ENCODE results near the gene NAA10.

NAA10 gene

DNA sequence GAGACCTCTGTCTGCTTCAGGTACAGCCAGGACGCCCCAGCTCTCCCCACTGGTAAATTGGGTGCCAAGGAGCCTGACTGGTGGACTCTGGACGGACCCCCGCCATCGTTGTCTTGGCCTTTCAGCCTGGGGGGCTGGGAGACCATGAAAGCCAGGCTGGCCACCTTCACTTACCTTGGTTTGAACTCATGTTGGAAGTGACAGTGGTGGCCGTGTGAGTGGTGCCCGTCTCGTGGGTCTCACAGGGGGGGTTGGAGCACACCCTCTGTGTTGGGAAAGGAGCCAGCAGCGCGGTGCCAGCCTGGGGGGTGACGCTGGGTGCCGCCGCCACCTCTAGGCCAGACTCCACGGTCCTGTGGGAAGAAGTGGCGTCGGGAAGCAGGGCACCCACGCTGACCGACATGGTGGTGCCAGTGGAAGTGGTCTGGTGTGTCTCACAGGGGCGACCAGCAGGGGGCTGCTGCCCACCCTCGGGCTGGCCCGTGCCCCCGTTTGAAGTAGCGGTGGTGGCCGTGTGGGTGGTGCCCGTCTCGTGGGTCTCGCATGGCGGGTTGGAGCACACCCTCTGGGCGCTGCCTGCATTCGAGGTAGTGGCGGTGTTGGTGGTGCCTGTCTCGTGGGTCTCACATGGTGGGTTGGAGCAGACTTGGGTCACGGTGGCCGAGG is 19.2 kb upstream of the NAA10 start:
- Histone ChIP-seq H2AFZ (no peak overlapping the region), H3K27me3 (ENCODE audit: control insufficient read depth, insufficient read depth, low read length) (no peaks in the 10 kb centered on the region), H3K4me2 (ENCODE audit: low read length) (no peak overlapping the region), H3K36me3 (ENCODE audit: control insufficient read depth, insufficient read depth, low read length) (no peaks in the 10 kb centered on the region), H3K9ac (no peak overlapping the region), H3K4me3 (ENCODE audit: low read depth, low read length) (no peak overlapping the region), H3K4me1 (no peaks in the 10 kb centered on the region), H3K27ac (no peak overlapping the region), H3K9me3 (ENCODE audit: control insufficient read depth, low read length) (no peaks in the 10 kb centered on the region), H3K79me2 (no peaks in the 10 kb centered on the region)
- no peak for TF ChIP-seq CTCF (IDR thresholded peaks at IDR 0.05)

DNA sequence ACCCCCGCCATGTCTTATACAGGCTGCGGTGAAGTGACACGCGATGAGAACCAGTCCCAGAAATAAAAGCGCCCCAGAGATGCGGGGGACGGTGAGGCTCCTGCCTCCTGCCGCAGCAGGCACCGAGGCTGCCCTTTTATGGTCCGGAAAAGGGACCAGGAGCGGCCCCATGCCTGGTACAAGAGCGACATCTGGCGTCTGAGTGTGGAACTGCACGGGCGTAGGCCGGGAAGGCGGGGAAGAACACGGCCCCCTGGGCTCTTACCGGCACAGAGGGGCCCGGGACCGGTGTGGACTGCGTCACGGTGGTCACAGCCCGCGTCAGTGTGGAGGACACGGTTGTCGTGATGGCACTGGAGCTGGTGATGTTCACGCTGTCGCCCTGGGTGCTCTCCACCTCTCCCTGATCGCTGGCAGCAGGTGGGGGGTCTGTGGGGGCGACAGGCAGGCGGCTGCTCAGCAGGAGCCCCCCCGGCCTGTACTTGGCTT is 18.5 kb upstream of the NAA10 start:
- no peaks in the 10 kb centered on the region for H3K9me3 ChIP-seq (ENCODE audit: control insufficient read depth, low read length)
- no peak overlapping the region for H2AFZ ChIP-seq
- peak; percentile 95 for TF ChIP-seq CTCF (IDR thresholded peaks at IDR 0.05)
- H3K4me2 ChIP-seq (ENCODE audit: low read length) = no peak overlapping the region
- no peaks in the 10 kb centered on the region for H3K27me3 ChIP-seq (ENCODE audit: control insufficient read depth, insufficient read depth, low read length)
- no peak overlapping the region for H3K9ac ChIP-seq
- H3K36me3 ChIP-seq (ENCODE audit: control insufficient read depth, insufficient read depth, low read length) = no peaks in the 10 kb centered on the region
- no peak overlapping the region for H3K4me3 ChIP-seq (ENCODE audit: low read depth, low read length)
- H3K79me2 ChIP-seq = no peaks in the 10 kb centered on the region
- no peaks in the 10 kb centered on the region for H3K4me1 ChIP-seq
- H3K27ac ChIP-seq = no peak overlapping the region

DNA sequence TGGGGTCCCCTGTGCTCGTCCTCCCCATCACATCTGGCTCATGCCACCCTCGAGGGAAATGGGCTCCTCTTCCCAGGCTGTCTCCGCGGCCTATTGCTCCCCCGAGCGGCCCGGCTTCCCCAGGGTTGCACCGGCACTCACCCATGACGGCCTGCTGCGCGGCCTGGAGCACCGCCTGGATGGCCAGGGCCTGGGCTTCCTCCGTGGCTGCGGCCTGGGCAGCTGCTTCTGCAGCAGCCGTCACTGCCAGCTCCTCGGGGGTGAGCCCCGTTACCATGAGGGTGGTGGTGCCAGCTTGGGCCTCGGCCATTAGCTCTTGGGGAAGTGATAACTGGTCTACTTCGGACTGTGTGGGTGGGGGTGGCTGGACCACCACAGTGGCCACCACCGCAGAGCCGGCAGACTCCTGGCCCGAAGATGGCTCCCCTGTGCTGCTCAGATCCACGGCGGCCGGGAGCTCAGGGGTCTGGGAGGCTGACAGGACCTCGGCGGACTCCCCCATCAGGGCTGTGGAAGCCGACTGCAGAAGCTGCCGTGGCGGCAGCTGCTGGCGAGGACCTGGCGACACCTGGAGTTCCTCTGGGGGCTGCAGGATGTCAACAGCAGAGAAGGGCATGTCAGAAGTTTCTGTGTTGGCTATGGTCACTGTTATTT is 17.7 kb upstream of the NAA10 start:
- Histone ChIP-seq H3K36me3 (ENCODE audit: control insufficient read depth, insufficient read depth, low read length) (no peaks in the 10 kb centered on the region), H3K4me2 (ENCODE audit: low read length) (no peak overlapping the region)

GRCh38 chrX:153951683-153952372 is 17.0 kb upstream of the NAA10 start:
- Histone ChIP-seq H3K79me2 (no peaks in the 10 kb centered on the region), H2AFZ (no peak overlapping the region), H3K9ac (no peak overlapping the region), H3K27ac (no peak overlapping the region), H3K36me3 (ENCODE audit: control insufficient read depth, insufficient read depth, low read length) (no peaks in the 10 kb centered on the region), H3K9me3 (ENCODE audit: control insufficient read depth, low read length) (no peaks in the 10 kb centered on the region), H3K4me1 (no peaks in the 10 kb centered on the region), H3K4me3 (ENCODE audit: low read depth, low read length) (no peak overlapping the region), H3K27me3 (ENCODE audit: control insufficient read depth, insufficient read depth, low read length) (no peaks in the 10 kb centered on the region), H3K4me2 (ENCODE audit: low read length) (no peak overlapping the region)
- TF ChIP-seq CTCF (IDR thresholded peaks at IDR 0.05) = no peak

More for the DNA sequence above, 17.7 kb upstream of the NAA10 start:
- Histone ChIP-seq H3K27me3 (ENCODE audit: control insufficient read depth, insufficient read depth, low read length) (no peaks in the 10 kb centered on the region), H3K9ac (no peak overlapping the region), H3K9me3 (ENCODE audit: control insufficient read depth, low read length) (no peaks in the 10 kb centered on the region), H3K27ac (no peak overlapping the region), H2AFZ (no peak overlapping the region), H3K4me3 (ENCODE audit: low read depth, low read length) (no peak overlapping the region), H3K4me1 (no peaks in the 10 kb centered on the region), H3K79me2 (no peaks in the 10 kb centered on the region)
- no peak for TF ChIP-seq CTCF (IDR thresholded peaks at IDR 0.05)

All from parathyroid adenoma (tissue), 2 donors.